HFF-Myc (cell line): ENCODE measurements around the gene TBC1D25.
"Not testable (repeated sequence)": the region's sequence is repeated elsewhere in the genome, so short reads cannot be mapped to it uniquely, and the experiment has no call there.

Experiments
- DNase-seq: peaks from one replicate; pipeline ENCODE4 v3.0.0-alpha.2; 2011; ENCODE audit warnings: low read depth; ENCODE audit errors: extremely low read depth
- H3K4me3 ChIP-seq: replicated peaks from 2 replicates; pipeline ENCODE4 v1.5.1; 2011; ENCODE audit warnings: low read depth, mild to moderate bottlenecking, control low read depth, low read length
- TF ChIP-seq, protein P1 (sequence below): IDR thresholded peaks from 2 replicates; pipeline ENCODE4 v1.5.1; 2012; ENCODE audit warnings: mild to moderate bottlenecking, low read depth, low read length, control low read depth; ENCODE audit errors: missing control alignments

Gene TBC1D25

DNA sequence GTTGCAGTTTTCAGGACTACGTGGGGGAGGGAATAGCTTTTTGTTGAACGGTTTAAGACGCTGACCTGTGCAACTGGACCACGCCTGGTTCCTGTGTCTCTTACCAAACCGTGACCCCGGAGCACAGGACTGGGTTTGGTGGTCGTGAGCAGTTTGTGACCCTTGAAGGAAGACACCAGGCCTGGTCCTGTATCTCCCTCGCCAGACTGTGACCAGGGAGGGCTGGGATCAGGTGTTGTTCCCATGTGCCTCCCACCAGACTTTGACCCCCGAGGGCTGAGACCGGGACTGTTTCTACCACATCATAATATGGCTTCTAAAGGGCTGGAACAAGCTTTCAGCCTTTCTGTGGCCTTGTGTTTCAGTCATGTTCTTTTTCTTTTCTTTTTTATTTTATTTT is 17.2 kb upstream of the TBC1D25 start:
- TF ChIP-seq, protein P1, sequence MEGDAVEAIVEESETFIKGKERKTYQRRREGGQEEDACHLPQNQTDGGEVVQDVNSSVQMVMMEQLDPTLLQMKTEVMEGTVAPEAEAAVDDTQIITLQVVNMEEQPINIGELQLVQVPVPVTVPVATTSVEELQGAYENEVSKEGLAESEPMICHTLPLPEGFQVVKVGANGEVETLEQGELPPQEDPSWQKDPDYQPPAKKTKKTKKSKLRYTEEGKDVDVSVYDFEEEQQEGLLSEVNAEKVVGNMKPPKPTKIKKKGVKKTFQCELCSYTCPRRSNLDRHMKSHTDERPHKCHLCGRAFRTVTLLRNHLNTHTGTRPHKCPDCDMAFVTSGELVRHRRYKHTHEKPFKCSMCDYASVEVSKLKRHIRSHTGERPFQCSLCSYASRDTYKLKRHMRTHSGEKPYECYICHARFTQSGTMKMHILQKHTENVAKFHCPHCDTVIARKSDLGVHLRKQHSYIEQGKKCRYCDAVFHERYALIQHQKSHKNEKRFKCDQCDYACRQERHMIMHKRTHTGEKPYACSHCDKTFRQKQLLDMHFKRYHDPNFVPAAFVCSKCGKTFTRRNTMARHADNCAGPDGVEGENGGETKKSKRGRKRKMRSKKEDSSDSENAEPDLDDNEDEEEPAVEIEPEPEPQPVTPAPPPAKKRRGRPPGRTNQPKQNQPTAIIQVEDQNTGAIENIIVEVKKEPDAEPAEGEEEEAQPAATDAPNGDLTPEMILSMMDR: no peak
- DNase-seq: no peak
- H3K4me3 ChIP-seq: peak overlapping the region; percentile 70

GRCh38 chrX:48523682-48524081 is 15.8 kb upstream of the TBC1D25 start:
- TF ChIP-seq, protein P1: no peak
- no peak overlapping the region for H3K4me3 ChIP-seq
- DNase-seq: no peak

DNA sequence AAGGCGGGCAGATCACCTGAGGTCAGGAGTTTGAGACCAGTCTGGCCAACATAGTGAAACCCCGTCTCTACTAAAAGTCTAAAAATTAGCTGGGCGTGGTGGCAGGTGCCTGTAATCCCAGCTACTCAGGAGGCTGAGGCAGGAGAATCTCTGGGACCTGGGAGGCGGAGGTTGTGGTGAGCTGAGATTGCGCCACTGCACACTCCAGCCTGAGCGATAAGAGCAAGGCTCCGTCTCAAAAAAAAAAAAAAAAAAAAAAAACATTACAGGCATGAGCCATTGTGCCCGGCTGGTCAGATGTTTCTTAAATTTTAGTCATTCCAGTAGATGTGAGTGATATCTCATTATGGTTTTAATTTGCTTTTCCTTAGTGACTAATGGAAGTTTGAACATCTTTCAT is 13.7 kb upstream of the TBC1D25 start:
- DNase-seq, H3K4me3 ChIP-seq: not testable (repeated sequence)

DNA sequence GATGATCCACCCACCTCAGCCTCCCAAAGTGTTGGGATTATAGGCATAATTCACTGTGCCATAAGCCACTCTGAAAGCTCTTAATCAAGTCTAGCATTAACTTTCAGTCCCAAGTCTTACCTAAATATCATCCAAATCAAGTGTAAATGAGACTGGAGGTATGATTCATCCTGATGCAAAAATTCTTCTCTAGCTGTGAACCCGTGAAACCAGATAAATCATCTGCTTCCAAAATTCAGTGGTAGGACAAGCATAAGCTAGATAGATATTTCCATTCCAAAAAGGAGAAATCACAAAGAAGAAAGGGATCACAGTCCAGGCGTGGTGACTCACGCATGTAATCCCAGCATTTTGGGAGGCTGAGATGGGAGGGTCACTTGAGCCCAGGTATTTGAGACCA is 8.8 kb upstream of the TBC1D25 start:
- H3K4me3 ChIP-seq: no peak overlapping the region
- TF ChIP-seq, protein P1: no peak
- DNase-seq: no peak

GRCh38 chrX:48531358-48531959 is 8.1 kb upstream of the TBC1D25 start:
- no peak overlapping the region for H3K4me3 ChIP-seq
- DNase-seq: peak; percentile 42
- TF ChIP-seq, protein P1: no peak

DNA sequence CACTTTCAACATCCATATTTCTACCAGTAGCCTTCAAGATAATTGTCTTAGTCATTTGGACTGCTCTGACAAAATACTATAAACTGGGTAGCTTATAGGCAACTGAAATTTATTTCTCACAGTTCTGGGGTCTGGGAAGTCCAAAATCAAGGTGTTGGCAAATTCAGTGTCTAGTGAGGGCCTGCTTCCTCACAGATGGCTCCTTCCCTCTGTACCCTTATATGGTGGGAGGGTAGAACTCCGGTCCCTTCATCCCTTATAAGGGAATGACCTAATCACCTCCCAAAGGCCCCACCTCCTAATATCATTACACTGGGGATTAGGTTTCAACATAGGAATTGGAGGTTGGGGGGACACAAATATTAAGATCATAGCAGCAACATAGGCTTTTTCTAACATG is 7.4 kb upstream of the TBC1D25 start:
- no peak overlapping the region for H3K4me3 ChIP-seq
- TF ChIP-seq, protein P1: no peak
- no peak for DNase-seq

DNA sequence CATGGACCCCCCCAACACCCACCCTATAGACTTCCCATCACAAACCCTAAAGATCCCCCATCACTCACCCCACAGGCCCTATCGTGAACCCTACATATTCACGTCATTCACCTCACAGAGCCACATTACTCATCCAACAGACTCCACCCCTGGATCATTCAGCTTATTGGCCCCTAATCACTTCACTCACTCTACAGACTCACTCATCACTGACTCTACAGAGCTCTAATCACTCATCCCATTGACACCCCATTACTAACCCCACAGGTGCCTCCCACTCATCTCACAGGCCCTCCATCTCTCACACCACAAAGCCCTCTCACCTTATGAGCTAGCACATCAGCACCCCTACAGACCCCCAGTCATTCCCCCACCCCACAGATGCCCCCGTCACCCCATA is 6.3 kb upstream of the TBC1D25 start:
- TF ChIP-seq, protein P1: no peak
- no peak overlapping the region for H3K4me3 ChIP-seq
- no peak for DNase-seq
